Heart left ventricle (tissue), 13 donors: ENCODE measurements around the gene DAAM2.

Experiments
- CTCF ChIP-seq, 12 donors: fragments of 200-600 bp; sonication (generic) in 4 of 12; IDR thresholded peaks; one replicate each; pipeline versions ENCODE4 v1.5.0 to v1.8.0; 2018 to 2022; ENCODE audit warnings: antibody characterized with exemption in 12 of 12, mild to moderate bottlenecking in 5 of 12
- POLR2A ChIP-seq, 2 donors: fragments of 450-650 bp; IDR thresholded peaks; one replicate each; pipeline ENCODE4 v1.6.1; 2017; ENCODE audit warnings: antibody characterized with exemption in 2 of 2, mild to moderate bottlenecking in 2 of 2, moderate library complexity in 2 of 2
- donor health status: ischemic (EF 13 %, LVEDD 7.1; RV severe dilation, severe dysfunction).
- donor health status: DM: no; HTN: yes; CAD: no.
- donor health status: DM: no; HTN: no; CAD: no.
- donor health status: ischemic (EF 25% LVEDD 6.9; RV normal size, moderate dysfunction).
- donor health status: ischemic (EF 25% LVEDD 5.7; RV mildly dilated, moderate dysfunction).
- donor health status: ischemic (EF 35%, LVEDD 5.7; RV mildly dilated, moderate dysfunction).
- donor health status: nonischemic (EF 11% LVEDD 7.7; RV severe dilation, severe dysfunction).
- donor health status: DM: yes; HTN: yes; CAD: no.
- donor health status: PGD.
- donor health status: ischemic (EF 29% LVEDD 5.4; RV normal size, mild dysfunction).
- donor health status: nonischemic (EF 23%, LVEDD 6.1; RV moderate dilation, normal function).

GRCh38 chr6:39791311-39791710 lies 865 bp upstream of the DAAM2 start:
- TF ChIP-seq CTCF (IDR thresholded peaks at IDR 0.05) (peak in 5 of 12 donors; percentile 19 to 42 (median 25)), POLR2A (IDR thresholded peaks at IDR 0.05) (no peak)
